Stomach (tissue), 4 donors: ENCODE results near the gene FKBP10.

Source experiments
- EP300 ChIP-seq: sonication (generic); formaldehyde crosslinking; IDR thresholded peaks from one replicate; pipeline ENCODE4 v1.6.1; 2017; ENCODE audit warnings: antibody characterized with exemption
- POLR2A ChIP-seq, 4 donors: fragments of 450-650 bp; IDR thresholded peaks; one replicate each; pipeline ENCODE4 v1.6.1; 2016; ENCODE audit warnings: antibody characterized with exemption in 4 of 4, control low read depth in 2 of 4, mild to moderate bottlenecking in 1 of 4, moderate library complexity in 1 of 4
- TF ChIP-seq, protein P1 (sequence below), 7 experiments: fragments of 450-650 bp in 4 of 7; fragments of 200-600 bp in 3 of 7; sonication (generic) in 3 of 7; IDR thresholded peaks; one replicate each; pipeline ENCODE4 v1.5.1; 2016 to 2019; ENCODE audit warnings: antibody characterized with exemption in 7 of 7, control low read depth in 2 of 7, mild to moderate bottlenecking in 1 of 7

DNA sequence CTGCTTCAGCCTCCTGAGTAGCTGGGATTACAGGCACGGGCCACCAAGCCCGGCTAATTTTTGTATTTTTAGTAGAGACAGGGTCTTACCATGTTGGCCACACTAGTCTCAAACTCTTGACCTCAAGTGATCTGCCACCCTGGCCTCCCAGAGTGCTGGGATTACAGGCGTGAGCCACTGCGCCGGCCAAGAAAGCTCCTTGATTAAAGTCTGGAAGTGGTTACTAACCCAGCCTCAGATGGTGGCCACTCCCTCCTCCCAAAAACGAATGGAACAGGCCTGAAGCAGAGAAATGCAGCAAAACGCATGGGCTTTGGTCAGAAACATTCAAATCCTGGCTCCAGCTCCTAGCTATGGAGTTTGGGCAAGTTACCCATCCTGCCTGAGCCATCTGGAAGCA, 11.3 kb downstream of the FKBP10 start:
- no peak for TF ChIP-seq POLR2A (IDR thresholded peaks at IDR 0.05)
- TF ChIP-seq, protein P1, sequence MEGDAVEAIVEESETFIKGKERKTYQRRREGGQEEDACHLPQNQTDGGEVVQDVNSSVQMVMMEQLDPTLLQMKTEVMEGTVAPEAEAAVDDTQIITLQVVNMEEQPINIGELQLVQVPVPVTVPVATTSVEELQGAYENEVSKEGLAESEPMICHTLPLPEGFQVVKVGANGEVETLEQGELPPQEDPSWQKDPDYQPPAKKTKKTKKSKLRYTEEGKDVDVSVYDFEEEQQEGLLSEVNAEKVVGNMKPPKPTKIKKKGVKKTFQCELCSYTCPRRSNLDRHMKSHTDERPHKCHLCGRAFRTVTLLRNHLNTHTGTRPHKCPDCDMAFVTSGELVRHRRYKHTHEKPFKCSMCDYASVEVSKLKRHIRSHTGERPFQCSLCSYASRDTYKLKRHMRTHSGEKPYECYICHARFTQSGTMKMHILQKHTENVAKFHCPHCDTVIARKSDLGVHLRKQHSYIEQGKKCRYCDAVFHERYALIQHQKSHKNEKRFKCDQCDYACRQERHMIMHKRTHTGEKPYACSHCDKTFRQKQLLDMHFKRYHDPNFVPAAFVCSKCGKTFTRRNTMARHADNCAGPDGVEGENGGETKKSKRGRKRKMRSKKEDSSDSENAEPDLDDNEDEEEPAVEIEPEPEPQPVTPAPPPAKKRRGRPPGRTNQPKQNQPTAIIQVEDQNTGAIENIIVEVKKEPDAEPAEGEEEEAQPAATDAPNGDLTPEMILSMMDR (IDR thresholded peaks at IDR 0.05), result no peak
- TF ChIP-seq EP300, result no peak
